ENCODE measurements around the gene TSR1. TPM values are rescaled to one million over a fixed set of nuclear protein-coding genes. Genes with fewer than 3 reads are reported as not detected.

TSR1 gene
- total RNA-seq, 1 donor from 2014 or later, result 40.6 TPM

DNA sequence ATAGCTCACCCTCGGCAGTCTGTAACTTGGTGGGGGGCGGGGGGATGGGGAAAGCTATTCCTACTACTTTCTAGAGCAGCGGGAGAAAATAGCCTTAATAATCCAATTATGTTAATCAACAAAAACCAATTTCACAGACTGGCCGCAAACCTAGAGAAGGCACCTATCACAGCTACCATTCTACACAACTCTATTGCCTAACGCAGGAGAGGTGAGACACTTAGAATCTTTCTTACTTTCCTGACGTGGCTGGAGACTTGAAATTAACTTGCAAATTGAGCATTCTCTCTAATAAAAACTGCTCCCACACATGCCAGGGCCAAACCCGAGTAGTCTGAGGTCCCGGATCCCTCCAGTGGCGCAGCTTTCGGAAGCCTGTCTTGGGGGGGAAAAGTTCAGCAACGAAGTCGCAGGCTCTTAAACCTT is 33.5 kb downstream of the TSR1 start:
- H3K9me3 Mint-ChIP-seq, result no peaks in the 10 kb centered on the region
- H3K27me3 Mint-ChIP-seq (ENCODE audit: low read depth), result no peaks in the 10 kb centered on the region
- peak overlapping the region; percentile 89 for H3K27ac Mint-ChIP-seq
- no peak for TF ChIP-seq CTCF (IDR thresholded peaks at IDR 0.05; ENCODE audit: unreplicated experiment)
- peaks cover 12% of the 10 kb centered on the region for H3K36me3 Mint-ChIP-seq
- H3K4me3 Mint-ChIP-seq, result peak overlapping the region; percentile 84
- H3K4me1 Mint-ChIP-seq, result peaks cover 24% of the 10 kb centered on the region
- DNase-seq (ENCODE audit: low spot score in 2 of 2, unreplicated experiment in 2 of 2), result no peak

DNA sequence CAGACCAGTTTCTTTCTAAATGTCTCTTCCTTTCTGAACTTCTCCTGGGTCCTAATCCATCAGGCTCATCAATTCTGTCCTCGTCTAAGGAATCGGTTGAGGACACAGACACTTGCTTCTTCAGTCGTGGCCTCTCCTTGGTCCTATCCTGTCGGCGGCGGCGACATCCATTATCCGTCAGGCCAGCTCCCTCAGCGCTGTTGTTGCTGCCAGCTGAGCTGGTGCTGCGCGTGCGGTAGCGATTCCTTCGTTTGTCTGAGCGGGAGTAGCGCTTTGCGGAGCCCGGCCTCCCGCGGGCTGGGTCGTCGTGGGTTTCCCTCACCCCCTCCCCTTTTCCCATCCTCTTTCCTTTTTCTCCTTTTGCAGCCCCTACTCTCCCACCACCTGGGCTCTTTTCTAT is 36.5 kb downstream of the TSR1 start:
- no peak overlapping the region for H3K27ac Mint-ChIP-seq
- H3K4me1 Mint-ChIP-seq, result peaks cover 19% of the 10 kb centered on the region
- no peaks in the 10 kb centered on the region for H3K9me3 Mint-ChIP-seq
- TF ChIP-seq CTCF (IDR thresholded peaks at IDR 0.05; ENCODE audit: unreplicated experiment), result no peak
- no peak for DNase-seq (ENCODE audit: low spot score in 2 of 2, unreplicated experiment in 2 of 2)
- H3K27me3 Mint-ChIP-seq (ENCODE audit: low read depth), result no peaks in the 10 kb centered on the region
- no peak overlapping the region for H3K4me3 Mint-ChIP-seq
- H3K36me3 Mint-ChIP-seq, result peaks cover 29% of the 10 kb centered on the region

DNA sequence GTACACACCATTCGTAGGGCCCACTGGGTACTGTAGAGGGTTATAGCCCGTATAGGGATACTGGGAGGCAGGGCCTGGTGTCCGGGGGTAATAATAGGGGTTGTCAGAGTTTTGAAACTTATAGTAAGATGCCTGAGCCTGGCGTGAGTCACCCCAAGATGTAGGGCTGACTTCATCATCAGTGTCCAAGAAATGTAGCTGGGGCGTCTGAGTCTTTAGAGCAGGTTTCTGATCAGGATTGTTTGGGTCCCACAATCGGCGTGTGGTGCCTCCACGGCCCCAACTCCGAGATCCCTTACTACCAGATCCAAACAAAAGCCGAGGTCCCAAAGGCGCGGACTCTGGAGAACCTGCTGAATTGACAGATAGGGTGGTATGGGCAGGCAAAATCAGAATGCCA is 37.1 kb downstream of the TSR1 start:
- peaks cover 18% of the 10 kb centered on the region for H3K4me1 Mint-ChIP-seq
- H3K4me3 Mint-ChIP-seq, result no peak overlapping the region
- no peak for DNase-seq (ENCODE audit: low spot score in 2 of 2, unreplicated experiment in 2 of 2)
- no peaks in the 10 kb centered on the region for H3K9me3 Mint-ChIP-seq
- peaks cover 29% of the 10 kb centered on the region for H3K36me3 Mint-ChIP-seq
- H3K27ac Mint-ChIP-seq, result no peak overlapping the region
- no peaks in the 10 kb centered on the region for H3K27me3 Mint-ChIP-seq (ENCODE audit: low read depth)
- no peak for TF ChIP-seq CTCF (IDR thresholded peaks at IDR 0.05; ENCODE audit: unreplicated experiment)

GRCh38 chr17:2297023-2297422 is 39.2 kb downstream of the TSR1 start:
- Mint-ChIP-seq H3K27ac (no peak overlapping the region), H3K27me3 (ENCODE audit: low read depth) (no peaks in the 10 kb centered on the region), H3K36me3 (peaks cover 37% of the 10 kb centered on the region), H3K4me1 (peaks cover 12% of the 10 kb centered on the region), H3K9me3 (no peaks in the 10 kb centered on the region), H3K4me3 (no peak overlapping the region)
- no peak for DNase-seq (ENCODE audit: low spot score in 2 of 2, unreplicated experiment in 2 of 2)
- TF ChIP-seq CTCF (IDR thresholded peaks at IDR 0.05; ENCODE audit: unreplicated experiment), result no peak

DNA sequence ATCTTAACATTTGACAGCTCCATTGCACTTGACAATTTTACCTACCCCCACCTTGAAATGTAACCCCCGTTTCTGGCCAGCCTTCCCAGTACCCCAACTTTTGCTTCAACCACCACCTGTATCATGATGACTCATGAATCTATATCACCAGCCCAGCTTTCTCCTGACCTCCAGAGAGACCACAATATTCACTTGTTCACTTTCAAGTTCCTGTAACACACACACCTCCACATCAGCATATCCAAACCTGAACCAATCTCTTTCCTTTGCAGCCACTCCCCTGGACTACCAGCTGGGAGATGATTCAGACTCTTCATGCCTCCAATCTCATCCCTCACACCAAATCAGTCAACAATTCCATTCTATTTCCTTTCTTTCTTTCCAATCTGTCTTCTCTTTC is 40.7 kb downstream of the TSR1 start:
- Mint-ChIP-seq H3K9me3 (no peaks in the 10 kb centered on the region), H3K27me3 (ENCODE audit: low read depth) (no peaks in the 10 kb centered on the region), H3K4me1 (no peaks in the 10 kb centered on the region), H3K27ac (no peak overlapping the region), H3K36me3 (peaks cover 45% of the 10 kb centered on the region), H3K4me3 (no peak overlapping the region)
- no peak for DNase-seq (ENCODE audit: low spot score in 2 of 2, unreplicated experiment in 2 of 2)
- TF ChIP-seq CTCF (IDR thresholded peaks at IDR 0.05; ENCODE audit: unreplicated experiment), result no peak

- H3K4me1 Mint-ChIP-seq, result no peaks in the 10 kb centered on the region
- no peak overlapping the region for H3K4me3 Mint-ChIP-seq
- no peaks in the 10 kb centered on the region for H3K9me3 Mint-ChIP-seq
- H3K27me3 Mint-ChIP-seq (ENCODE audit: low read depth), result no peaks in the 10 kb centered on the region
- TF ChIP-seq CTCF (IDR thresholded peaks at IDR 0.05; ENCODE audit: unreplicated experiment), result no peak
- no peak for DNase-seq (ENCODE audit: low spot score in 2 of 2, unreplicated experiment in 2 of 2)
- peaks cover 46% of the 10 kb centered on the region for H3K36me3 Mint-ChIP-seq
- no peak overlapping the region for H3K27ac Mint-ChIP-seq
These were observed 44.2 kb downstream of the TSR1 start for GRCh38 chr17:2292100-2292499.
